Pulmonary artery endothelial cell (primary cell): Measurements from ENCODE around the gene OVCA2. TPM values are rescaled to one million over a fixed set of nuclear protein-coding genes. Genes with fewer than 3 reads are reported as not detected.

Source experiments
- DNase-seq: peaks from one replicate; pipeline ENCODE4 v3.0.0-alpha.2; 2011; ENCODE audit warnings: low read depth, low spot score
- total RNA-seq: library from RNA; depleted of rRNA; stranded (reverse); fragments of >200 nt; gene quantifications from 2 replicates; pipeline ENCODE4 v1.2.3, GENCODE V29; 2014

OVCA2 gene
- total RNA-seq, 1 donor from 2014 or later: 78.2 TPM

- DNase-seq: no peak
These were observed 12.4 kb downstream of the OVCA2 start for GRCh38 chr17:2054262-2054511.

DNA sequence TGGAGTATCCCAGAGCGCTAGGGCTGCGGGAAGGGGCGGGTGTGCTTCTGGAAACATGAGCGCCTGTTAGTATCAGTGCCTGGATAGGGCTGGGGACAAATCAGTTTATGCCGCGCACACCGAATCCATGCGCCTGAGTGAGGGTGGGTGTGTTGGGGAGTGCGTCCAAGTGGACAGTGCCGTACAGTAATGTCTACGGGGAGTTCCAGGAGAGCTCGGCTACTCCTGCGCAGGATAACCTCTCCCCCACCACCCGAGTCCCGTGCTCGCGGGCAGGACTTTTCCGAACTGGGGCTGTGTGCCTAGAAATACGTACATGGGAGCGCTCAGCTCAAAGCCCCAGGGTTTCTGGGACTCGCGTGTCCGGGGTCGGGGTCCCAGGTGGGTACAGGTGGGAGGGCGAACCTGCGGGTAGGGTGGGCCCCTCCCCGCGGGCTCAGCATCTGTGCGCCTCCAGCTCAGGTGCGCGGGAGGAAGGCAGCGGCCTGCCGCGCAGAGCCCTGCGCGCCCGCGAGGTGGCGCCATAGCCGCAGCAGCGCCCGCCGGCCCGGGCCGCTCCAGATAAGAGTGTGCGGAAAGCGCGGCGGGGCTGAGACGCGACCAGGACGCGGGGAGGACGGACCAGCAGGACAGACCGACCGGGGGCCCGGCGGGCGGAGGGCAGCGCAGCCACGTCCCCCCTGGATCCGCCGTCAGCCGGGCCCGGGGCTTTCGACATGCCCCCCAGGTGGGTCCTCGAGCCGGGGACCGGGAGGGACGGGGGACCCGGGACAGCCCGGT is 12.9 kb downstream of the OVCA2 start, which contains the start of gene HIC1:
Gene HIC1 (plus strand): TSS at position 592 of the 780 bp plus-strand sequence. CDS start 1,588 bp downstream, outside the sequence.
- DNase-seq: no peak

- no peak for DNase-seq
These were observed 13.7 kb downstream of the OVCA2 start for GRCh38 chr17:2055292-2056205.

DNA sequence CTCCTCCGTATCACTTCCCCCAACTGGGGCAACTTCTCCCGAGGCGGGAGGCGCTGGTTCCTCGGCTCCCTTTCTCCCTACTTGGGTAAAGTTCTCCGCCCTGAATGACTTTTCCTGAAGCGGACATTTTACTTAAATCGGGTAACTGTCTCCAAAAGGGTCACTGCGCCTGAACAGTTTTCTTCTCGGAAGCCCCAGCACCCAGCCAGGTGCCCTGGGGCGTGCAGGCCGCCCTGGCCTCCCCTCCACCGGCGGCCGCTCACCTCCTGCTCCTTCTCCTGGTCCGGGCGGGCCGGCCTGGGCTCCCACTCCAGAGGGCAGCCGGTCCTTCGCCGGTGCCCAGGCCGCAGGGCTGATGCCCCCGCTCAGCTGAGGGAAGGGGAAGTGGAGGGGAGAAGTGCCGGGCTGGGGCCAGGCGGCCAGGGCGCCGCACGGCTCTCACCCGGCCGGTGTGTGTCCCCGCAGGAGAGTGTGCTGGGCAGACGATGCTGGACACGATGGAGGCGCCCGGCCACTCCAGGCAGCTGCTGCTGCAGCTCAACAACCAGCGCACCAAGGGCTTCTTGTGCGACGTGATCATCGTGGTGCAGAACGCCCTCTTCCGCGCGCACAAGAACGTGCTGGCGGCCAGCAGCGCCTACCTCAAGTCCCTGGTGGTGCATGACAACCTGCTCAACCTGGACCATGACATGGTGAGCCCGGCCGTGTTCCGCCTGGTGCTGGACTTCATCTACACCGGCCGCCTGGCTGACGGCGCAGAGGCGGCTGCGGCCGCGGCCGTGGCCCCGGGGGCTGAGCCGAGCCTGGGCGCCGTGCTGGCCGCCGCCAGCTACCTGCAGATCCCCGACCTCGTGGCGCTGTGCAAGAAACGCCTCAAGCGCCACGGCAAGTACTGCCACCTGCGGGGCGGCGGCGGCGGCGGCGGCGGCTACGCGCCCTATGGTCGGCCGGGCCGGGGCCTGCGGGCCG is 14.7 kb downstream of the OVCA2 start:
- DNase-seq: no peak

- no peak for DNase-seq
These were observed 15.4 kb downstream of the OVCA2 start for GRCh38 chr17:2057175-2057759.

DNA sequence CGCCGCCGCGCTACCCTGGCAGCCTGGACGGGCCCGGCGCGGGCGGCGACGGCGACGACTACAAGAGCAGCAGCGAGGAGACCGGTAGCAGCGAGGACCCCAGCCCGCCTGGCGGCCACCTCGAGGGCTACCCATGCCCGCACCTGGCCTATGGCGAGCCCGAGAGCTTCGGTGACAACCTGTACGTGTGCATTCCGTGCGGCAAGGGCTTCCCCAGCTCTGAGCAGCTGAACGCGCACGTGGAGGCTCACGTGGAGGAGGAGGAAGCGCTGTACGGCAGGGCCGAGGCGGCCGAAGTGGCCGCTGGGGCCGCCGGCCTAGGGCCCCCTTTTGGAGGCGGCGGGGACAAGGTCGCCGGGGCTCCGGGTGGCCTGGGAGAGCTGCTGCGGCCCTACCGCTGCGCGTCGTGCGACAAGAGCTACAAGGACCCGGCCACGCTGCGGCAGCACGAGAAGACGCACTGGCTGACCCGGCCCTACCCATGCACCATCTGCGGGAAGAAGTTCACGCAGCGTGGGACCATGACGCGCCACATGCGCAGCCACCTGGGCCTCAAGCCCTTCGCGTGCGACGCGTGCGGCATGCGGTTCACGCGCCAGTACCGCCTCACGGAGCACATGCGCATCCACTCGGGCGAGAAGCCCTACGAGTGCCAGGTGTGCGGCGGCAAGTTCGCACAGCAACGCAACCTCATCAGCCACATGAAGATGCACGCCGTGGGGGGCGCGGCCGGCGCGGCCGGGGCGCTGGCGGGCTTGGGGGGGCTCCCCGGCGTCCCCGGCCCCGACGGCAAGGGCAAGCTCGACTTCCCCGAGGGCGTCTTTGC is 16.2 kb downstream of the OVCA2 start:
- DNase-seq: no peak

DNA sequence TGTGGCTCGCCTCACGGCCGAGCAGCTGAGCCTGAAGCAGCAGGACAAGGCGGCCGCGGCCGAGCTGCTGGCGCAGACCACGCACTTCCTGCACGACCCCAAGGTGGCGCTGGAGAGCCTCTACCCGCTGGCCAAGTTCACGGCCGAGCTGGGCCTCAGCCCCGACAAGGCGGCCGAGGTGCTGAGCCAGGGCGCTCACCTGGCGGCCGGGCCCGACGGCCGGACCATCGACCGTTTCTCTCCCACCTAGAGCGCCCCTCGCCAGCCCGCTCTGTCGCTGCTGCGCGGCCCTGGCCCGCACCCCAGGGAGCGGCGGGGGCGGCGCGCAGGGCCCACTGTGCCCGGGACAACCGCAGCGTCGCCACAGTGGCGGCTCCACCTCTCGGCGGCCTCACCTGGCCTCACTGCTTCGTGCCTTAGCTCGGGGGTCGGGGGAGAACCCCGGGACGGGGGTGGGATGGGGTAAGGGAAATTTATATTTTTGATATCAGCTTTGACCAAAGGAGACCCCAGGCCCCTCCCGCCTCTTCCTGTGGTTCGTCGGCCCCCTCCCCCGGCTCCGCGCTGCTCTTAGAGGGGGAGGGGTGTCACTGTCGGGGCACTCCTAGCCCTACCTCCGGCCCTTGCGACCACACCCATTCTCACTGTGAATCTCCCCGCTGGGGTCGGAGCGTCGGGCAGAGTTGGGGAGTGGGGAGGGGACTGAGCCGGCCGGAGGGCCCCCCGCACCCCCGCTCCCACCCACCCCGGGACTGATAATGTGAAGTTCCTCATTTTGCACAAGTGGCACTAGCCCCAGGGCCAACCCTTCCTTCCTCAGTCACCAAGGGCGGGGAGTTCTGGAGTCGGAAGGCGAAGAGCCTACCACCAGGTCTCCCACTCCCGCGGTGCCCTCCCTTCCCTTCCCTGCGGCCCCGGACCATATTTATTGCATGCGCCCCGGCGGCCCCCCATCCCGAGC is 17.0 kb downstream of the OVCA2 start:
- no peak for DNase-seq

DNA sequence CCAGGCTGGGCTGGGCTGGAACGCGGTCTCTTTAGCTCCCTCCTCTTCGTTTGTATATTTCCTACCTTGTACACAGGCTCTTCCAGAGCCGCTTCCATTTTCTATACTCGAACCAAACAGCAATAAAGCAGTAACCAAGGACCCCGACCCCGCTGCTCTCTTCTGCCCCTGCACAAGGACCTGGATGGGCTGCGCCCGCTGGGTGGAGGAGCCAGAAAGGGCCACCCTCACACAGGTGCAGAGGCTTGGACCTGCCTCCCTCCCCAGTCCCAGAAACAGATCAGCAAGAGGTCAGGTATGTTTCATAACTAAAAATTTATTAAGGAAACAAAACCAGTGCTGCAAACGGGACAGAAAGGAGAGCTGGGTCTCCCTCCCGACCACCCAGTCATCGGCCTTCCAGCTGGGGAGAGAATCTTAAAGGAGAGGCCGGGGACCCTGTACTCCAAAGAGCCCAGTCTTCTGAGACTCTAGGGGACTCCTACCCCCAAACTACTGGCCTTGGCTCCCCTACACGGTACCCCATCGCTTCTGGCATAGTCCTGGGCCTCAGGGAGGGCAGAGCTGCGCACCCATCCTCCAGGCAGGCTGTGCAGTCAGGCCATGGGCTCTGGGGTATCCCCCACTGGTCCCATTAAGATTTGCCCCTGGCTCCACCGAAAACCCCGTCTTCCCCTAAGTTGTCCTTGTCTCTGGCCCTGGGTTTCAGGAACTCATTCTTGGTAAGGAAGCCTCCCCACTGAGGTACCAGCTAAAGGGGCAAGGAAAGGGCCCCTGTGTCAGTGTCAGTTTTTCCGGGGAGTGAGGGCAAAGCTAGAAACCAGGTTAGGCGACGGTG is 17.9 kb downstream of the OVCA2 start:
- no peak for DNase-seq

GRCh38 chr17:2060385-2060658 is 18.5 kb downstream of the OVCA2 start:
- no peak for DNase-seq

DNA sequence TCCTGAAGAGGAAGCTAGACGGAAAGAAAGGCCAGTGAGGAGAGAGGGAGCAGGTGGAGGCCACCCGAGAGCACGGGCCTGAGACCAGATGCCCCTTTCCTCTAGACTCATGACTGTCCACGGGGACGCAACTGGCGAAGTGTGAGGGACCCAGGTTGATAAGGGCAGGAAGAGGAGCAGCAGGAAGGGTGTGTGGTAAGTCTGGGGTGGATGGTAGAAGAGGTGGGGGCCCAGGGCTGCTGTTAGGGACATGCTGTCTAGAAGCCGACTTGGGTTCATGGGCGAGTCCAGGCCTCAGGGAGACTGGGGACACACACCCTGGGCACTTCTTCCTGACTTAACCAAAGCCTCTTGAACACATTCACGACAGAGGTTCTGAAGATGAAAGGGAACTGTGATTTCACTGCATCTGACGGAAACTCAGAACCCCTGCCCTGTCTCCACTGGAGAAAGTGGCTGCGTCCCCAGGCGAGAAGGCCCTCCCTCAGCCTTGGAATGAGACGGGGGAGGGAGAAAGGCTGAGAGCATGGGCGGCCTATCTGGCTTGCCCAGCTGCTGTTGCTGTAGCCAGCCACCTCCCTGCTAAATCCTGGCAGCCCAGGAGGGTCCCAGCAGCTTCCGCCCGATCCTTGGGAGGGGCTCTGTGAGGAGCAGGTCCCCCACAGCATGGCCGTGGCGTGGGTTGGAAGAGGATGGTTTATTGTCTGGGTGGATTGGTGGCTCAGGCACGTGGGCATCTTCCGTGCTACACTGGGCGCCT is 19.0 kb downstream of the OVCA2 start:
- no peak for DNase-seq

GRCh38 chr17:2061441-2061958 is 19.7 kb downstream of the OVCA2 start:
- no peak for DNase-seq

GRCh38 chr17:2062571-2063183 is 20.9 kb downstream of the OVCA2 start:
- no peak for DNase-seq

DNA sequence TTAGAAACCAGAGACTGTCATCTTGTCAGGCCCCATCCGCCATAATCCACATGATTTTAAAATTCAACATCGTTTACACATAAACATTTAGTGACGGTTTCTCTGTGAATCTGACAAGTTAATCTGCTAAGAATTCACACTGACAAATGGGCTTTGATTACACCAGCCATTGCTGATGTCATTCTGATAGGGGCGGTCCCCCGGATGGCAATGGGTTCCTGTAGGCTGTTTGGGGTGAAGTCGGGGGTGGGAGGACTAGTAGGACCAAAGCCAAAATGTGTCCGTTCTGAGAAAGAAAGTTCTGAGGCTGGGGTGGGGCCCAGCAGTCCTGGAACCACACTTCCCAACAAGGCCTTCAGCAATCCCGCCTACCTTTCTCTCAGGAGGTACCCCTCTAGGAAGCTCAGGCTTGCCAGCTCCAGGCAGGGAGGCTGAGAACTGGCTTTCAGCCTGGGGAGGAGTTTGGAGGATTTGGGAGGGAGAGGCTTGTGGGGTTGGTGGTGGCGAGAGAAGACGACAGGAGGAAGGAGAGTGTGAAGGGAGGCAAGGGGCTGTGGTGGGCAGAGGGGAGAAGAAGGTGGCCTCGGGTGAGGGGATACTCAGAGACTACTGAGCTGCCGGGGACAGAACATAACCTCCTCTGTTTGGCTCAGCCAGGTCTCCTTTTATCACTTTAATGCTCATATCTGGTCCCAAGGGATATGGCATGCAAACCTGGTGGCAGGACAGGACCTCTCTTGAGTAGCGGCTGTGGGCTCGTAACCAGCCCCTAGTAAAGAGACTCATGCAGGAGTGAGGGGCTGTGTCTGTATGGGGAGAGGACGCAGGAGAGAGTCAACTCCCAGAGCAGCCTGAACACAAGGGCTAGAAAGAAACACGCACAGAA is 21.7 kb downstream of the OVCA2 start:
- DNase-seq: no peak

- DNase-seq: no peak
These were observed 22.3 kb downstream of the OVCA2 start for GRCh38 chr17:2064147-2064489.

DNA sequence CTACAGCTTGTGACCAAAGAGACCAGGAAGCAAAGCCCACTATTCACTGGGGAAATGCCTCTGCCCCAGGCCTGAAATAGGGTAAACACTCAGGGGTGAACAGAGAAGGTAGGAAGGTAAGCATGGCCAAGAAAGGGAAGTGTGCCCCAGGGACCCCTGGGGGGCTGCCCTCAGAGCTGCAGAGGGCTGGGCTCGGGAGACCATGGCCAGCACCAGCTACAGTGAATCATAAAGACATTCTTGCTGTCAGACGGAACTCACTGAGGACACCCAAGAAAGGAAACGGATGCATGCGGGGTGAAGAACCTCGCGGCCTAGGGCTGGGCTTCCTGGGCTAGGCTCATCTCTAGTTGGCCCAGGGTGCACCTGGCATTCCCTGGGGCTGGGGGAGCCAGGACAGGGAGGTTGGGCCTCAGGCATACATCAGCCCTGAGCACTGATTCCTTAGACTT is 22.7 kb downstream of the OVCA2 start:
- DNase-seq: no peak
